ENCODE measurements around the gene RASSF9.
A peak's percentile ranks its signal among the peaks of the same experiment; 100 is the strongest.

Gene RASSF9

GRCh38 chr12:85836197-85837090 is at the start of gene RASSF9:
RASSF9 (minus strand) TSS chr12:85836409; CDS start chr12:85836201, 208 bp downstream.
- Histone ChIP-seq H3K4me1 (ENCODE audit: control insufficient read depth in 5 of 5, insufficient read depth in 5 of 5, low read length in 5 of 5) (peaks cover 2 to 22% (median 14%) of the 10 kb centered on the region in 5 donors), H3K4me3 (ENCODE audit: low read depth in 1 of 5, low read length in 5 of 5) (peak within 1 kb of the TSS; percentile 70 to 93 (median 86)), H3K9me3 (ENCODE audit: control insufficient read depth in 5 of 5, low read length in 5 of 5) (no peaks in the 10 kb centered on the region), H3K27ac (ENCODE audit: low read depth, low read length) (peak within 1 kb of the TSS; percentile 92), H3K27me3 (ENCODE audit: control insufficient read depth in 5 of 5, insufficient read depth in 4 of 5, low read length in 5 of 5) (no peaks in the 10 kb centered on the region), H3K9ac (ENCODE audit: low read length in 5 of 5) (peak within 1 kb of the TSS; percentile 67 to 95 (median 79)), H3K36me3 (ENCODE audit: control insufficient read depth in 5 of 5, insufficient read depth in 5 of 5, low read length in 5 of 5) (no peaks in the 10 kb centered on the region)

- Histone ChIP-seq H3K9me3 (ENCODE audit: control insufficient read depth in 5 of 5, low read length in 5 of 5) (no peaks in the 10 kb centered on the region), H3K9ac (ENCODE audit: low read length in 5 of 5) (no peak overlapping the region), H3K4me1 (ENCODE audit: control insufficient read depth in 5 of 5, insufficient read depth in 5 of 5, low read length in 5 of 5) (no peaks in the 10 kb centered on the region), H3K27me3 (ENCODE audit: control insufficient read depth in 5 of 5, insufficient read depth in 4 of 5, low read length in 5 of 5) (no peaks in the 10 kb centered on the region), H3K36me3 (ENCODE audit: control insufficient read depth in 5 of 5, insufficient read depth in 5 of 5, low read length in 5 of 5) (no peaks in the 10 kb centered on the region), H3K27ac (ENCODE audit: low read depth, low read length) (no peak overlapping the region), H3K4me3 (ENCODE audit: low read depth in 1 of 5, low read length in 5 of 5) (no peak overlapping the region)
Observed at GRCh38 chr12:85883763-85884162, 47.6 kb upstream of the RASSF9 start.

GRCh38 chr12:85877459-85877858 is 41.2 kb upstream of the RASSF9 start:
- H3K9me3 ChIP-seq (ENCODE audit: control insufficient read depth in 5 of 5, low read length in 5 of 5) = no peaks in the 10 kb centered on the region
- H3K9ac ChIP-seq (ENCODE audit: low read length in 5 of 5) = no peak overlapping the region
- H3K36me3 ChIP-seq (ENCODE audit: control insufficient read depth in 5 of 5, insufficient read depth in 5 of 5, low read length in 5 of 5) = no peaks in the 10 kb centered on the region
- H3K27me3 ChIP-seq (ENCODE audit: control insufficient read depth in 5 of 5, insufficient read depth in 4 of 5, low read length in 5 of 5) = peaks cover 0 to 4% (median 0%) of the 10 kb centered on the region in 5 donors
- H3K27ac ChIP-seq (ENCODE audit: low read depth, low read length) = no peak overlapping the region
- H3K4me3 ChIP-seq (ENCODE audit: low read depth in 1 of 5, low read length in 5 of 5) = no peak overlapping the region
- no peaks in the 10 kb centered on the region for H3K4me1 ChIP-seq (ENCODE audit: control insufficient read depth in 5 of 5, insufficient read depth in 5 of 5, low read length in 5 of 5)

- no peak within 1 kb of the TSS for H3K9ac ChIP-seq (ENCODE audit: low read length in 5 of 5)
- H3K36me3 ChIP-seq (ENCODE audit: control insufficient read depth in 5 of 5, insufficient read depth in 5 of 5, low read length in 5 of 5) = no peaks in the 10 kb centered on the region
- H3K27me3 ChIP-seq (ENCODE audit: control insufficient read depth in 5 of 5, insufficient read depth in 4 of 5, low read length in 5 of 5) = peaks cover 0 to 4% (median 0%) of the 10 kb centered on the region in 5 donors
- H3K4me3 ChIP-seq (ENCODE audit: low read depth in 1 of 5, low read length in 5 of 5) = no peak within 1 kb of the TSS
- H3K4me1 ChIP-seq (ENCODE audit: control insufficient read depth in 5 of 5, insufficient read depth in 5 of 5, low read length in 5 of 5) = no peaks in the 10 kb centered on the region
- H3K27ac ChIP-seq (ENCODE audit: low read depth, low read length) = no peak within 1 kb of the TSS
- H3K9me3 ChIP-seq (ENCODE audit: control insufficient read depth in 5 of 5, low read length in 5 of 5) = no peaks in the 10 kb centered on the region
Observed at GRCh38 chr12:85874031-85874461, 37.8 kb upstream of the RASSF9 start, which contains the start of gene NTS. NTS (plus strand) TSS chr12:85874295; CDS start chr12:85874404, 109 bp downstream.

- no peak overlapping the region for H3K4me3 ChIP-seq (ENCODE audit: low read depth in 1 of 5, low read length in 5 of 5)
- H3K27me3 ChIP-seq (ENCODE audit: control insufficient read depth in 5 of 5, insufficient read depth in 4 of 5, low read length in 5 of 5) = peaks cover 0 to 4% (median 0%) of the 10 kb centered on the region in 5 donors
- no peaks in the 10 kb centered on the region for H3K9me3 ChIP-seq (ENCODE audit: control insufficient read depth in 5 of 5, low read length in 5 of 5)
- no peak overlapping the region for H3K27ac ChIP-seq (ENCODE audit: low read depth, low read length)
- H3K9ac ChIP-seq (ENCODE audit: low read length in 5 of 5) = no peak overlapping the region
- H3K4me1 ChIP-seq (ENCODE audit: control insufficient read depth in 5 of 5, insufficient read depth in 5 of 5, low read length in 5 of 5) = no peaks in the 10 kb centered on the region
- H3K36me3 ChIP-seq (ENCODE audit: control insufficient read depth in 5 of 5, insufficient read depth in 5 of 5, low read length in 5 of 5) = no peaks in the 10 kb centered on the region
Observed at GRCh38 chr12:85872497-85873091, 36.4 kb upstream of the RASSF9 start.

DNA sequence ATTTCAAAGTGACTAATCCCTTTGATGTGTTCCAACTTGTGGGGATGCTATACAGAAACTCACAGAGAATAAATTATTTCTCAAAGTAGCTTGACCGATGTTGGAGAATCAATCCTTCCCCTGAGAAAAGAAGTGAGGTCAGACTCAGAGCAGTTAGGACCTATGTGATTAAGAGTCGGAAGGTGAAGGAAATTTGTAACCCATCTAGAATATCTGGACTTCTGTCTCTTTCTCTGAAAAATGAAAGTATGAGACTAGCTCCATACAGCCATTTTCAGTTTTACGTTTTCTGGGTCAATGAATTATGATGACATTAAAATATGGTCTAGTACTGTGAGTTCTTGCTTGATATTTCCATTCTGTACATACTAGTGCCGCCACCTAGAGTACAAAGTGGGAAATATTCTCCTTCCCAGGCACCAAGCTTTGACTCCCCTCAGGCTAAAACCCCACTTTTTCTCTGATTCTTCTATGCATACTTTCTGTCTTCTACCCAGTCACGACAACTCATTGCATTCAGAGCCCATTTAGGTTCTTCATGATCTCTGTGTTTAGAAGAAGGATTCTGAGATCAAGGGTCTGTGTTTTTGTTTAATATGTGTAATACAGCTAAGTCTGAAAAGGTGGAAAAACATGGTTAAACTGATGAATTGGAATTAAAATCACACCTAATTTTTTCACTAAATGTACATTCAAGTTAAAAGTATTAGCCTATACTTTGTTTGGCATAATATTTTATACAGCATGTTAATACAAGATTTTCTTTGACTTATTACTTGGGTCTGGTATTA is 31.0 kb upstream of the RASSF9 start:
- H3K9ac ChIP-seq (ENCODE audit: low read length in 5 of 5) = no peak overlapping the region
- H3K27me3 ChIP-seq (ENCODE audit: control insufficient read depth in 5 of 5, insufficient read depth in 4 of 5, low read length in 5 of 5) = no peaks in the 10 kb centered on the region
- H3K4me3 ChIP-seq (ENCODE audit: low read depth in 1 of 5, low read length in 5 of 5) = peak overlapping the region; percentile 8 to 53 (median 32)
- no peak overlapping the region for H3K27ac ChIP-seq (ENCODE audit: low read depth, low read length)
- H3K9me3 ChIP-seq (ENCODE audit: control insufficient read depth in 5 of 5, low read length in 5 of 5) = no peaks in the 10 kb centered on the region
- peaks cover 0 to 10% (median 0%) of the 10 kb centered on the region in 5 donors for H3K4me1 ChIP-seq (ENCODE audit: control insufficient read depth in 5 of 5, insufficient read depth in 5 of 5, low read length in 5 of 5)
- no peaks in the 10 kb centered on the region for H3K36me3 ChIP-seq (ENCODE audit: control insufficient read depth in 5 of 5, insufficient read depth in 5 of 5, low read length in 5 of 5)

- no peaks in the 10 kb centered on the region for H3K36me3 ChIP-seq (ENCODE audit: control insufficient read depth in 5 of 5, insufficient read depth in 5 of 5, low read length in 5 of 5)
- no peaks in the 10 kb centered on the region for H3K9me3 ChIP-seq (ENCODE audit: control insufficient read depth in 5 of 5, low read length in 5 of 5)
- no peak overlapping the region for H3K9ac ChIP-seq (ENCODE audit: low read length in 5 of 5)
- no peak overlapping the region for H3K4me3 ChIP-seq (ENCODE audit: low read depth in 1 of 5, low read length in 5 of 5)
- H3K27ac ChIP-seq (ENCODE audit: low read depth, low read length) = no peak overlapping the region
- peaks cover 0 to 10% (median 0%) of the 10 kb centered on the region in 5 donors for H3K4me1 ChIP-seq (ENCODE audit: control insufficient read depth in 5 of 5, insufficient read depth in 5 of 5, low read length in 5 of 5)
- no peaks in the 10 kb centered on the region for H3K27me3 ChIP-seq (ENCODE audit: control insufficient read depth in 5 of 5, insufficient read depth in 4 of 5, low read length in 5 of 5)
Observed at GRCh38 chr12:85865890-85866289, 29.7 kb upstream of the RASSF9 start.

DNA sequence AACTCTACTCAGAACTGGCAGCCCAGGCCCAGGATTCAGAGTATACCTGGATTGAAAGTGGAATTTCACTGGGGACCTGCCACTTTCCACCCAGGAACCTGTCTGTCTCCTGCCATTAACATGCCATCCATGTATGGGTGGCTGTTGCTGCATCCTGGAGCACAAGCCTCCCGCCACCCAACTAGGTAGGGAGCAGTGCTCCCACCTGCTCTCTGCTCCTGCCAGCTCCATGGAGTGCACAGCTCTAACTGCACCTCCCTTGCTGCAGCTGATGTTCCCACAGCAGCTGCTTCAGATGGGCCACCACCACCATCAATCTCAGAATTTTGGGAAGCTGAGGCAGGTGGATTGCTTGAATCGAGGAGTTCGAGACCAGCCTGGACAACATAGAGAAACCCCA is 20.8 kb upstream of the RASSF9 start:
- Histone ChIP-seq H3K27ac (ENCODE audit: low read depth, low read length) (no peak overlapping the region), H3K36me3 (ENCODE audit: control insufficient read depth in 5 of 5, insufficient read depth in 5 of 5, low read length in 5 of 5) (no peaks in the 10 kb centered on the region), H3K9ac (ENCODE audit: low read length in 5 of 5) (no peak overlapping the region), H3K4me3 (ENCODE audit: low read depth in 1 of 5, low read length in 5 of 5) (no peak overlapping the region), H3K9me3 (ENCODE audit: control insufficient read depth in 5 of 5, low read length in 5 of 5) (no peaks in the 10 kb centered on the region), H3K4me1 (ENCODE audit: control insufficient read depth in 5 of 5, insufficient read depth in 5 of 5, low read length in 5 of 5) (no peaks in the 10 kb centered on the region), H3K27me3 (ENCODE audit: control insufficient read depth in 5 of 5, insufficient read depth in 4 of 5, low read length in 5 of 5) (no peaks in the 10 kb centered on the region)

- H3K36me3 ChIP-seq (ENCODE audit: control insufficient read depth in 5 of 5, insufficient read depth in 5 of 5, low read length in 5 of 5) = no peaks in the 10 kb centered on the region
- no peaks in the 10 kb centered on the region for H3K4me1 ChIP-seq (ENCODE audit: control insufficient read depth in 5 of 5, insufficient read depth in 5 of 5, low read length in 5 of 5)
- no peaks in the 10 kb centered on the region for H3K27me3 ChIP-seq (ENCODE audit: control insufficient read depth in 5 of 5, insufficient read depth in 4 of 5, low read length in 5 of 5)
- H3K9ac ChIP-seq (ENCODE audit: low read length in 5 of 5) = no peak overlapping the region
- no peak overlapping the region for H3K27ac ChIP-seq (ENCODE audit: low read depth, low read length)
- no peak overlapping the region for H3K4me3 ChIP-seq (ENCODE audit: low read depth in 1 of 5, low read length in 5 of 5)
- no peaks in the 10 kb centered on the region for H3K9me3 ChIP-seq (ENCODE audit: control insufficient read depth in 5 of 5, low read length in 5 of 5)
Observed at GRCh38 chr12:85855305-85855704, 19.1 kb upstream of the RASSF9 start.

Measured in subcutaneous abdominal adipose tissue (tissue), 5 donors.